Activated CD8-positive, alpha-beta memory T cell treated with anti-CD3 and anti-CD28 coated beads, Interleukin-2, amount 50 U/mL, for 4 hours (primary cell): ENCODE measurements around the gene ZNF518A.

Experiments used
- DNase-seq: peaks from one replicate; pipeline ENCODE4 v3.0.0-alpha.2; 2020

Gene ZNF518A

GRCh38 chr10:96129387-96130325, at the start of gene ZNF518A:
ZNF518A (plus strand) TSS chr10:96130297; CDS start chr10:96156323, 26,026 bp downstream.
- DNase-seq, result peak; percentile 85

DNA sequence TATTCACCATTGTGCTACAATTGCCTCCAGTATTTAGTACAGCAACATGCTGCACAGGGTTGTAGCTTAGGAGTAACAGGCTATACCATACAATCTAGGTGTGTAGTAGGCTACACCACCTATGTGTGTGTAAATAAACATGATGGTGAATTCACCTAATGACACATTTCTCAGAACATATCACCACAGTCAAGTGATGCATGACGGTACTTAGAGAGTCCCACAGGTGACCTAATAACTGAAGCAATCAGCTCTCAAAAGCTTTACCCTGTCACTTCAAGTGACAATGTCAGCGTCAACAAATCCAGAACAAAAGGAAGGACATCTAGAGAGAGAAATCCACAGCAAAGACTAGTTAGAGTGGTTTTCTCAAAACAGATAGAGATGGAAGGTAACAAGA, 47.9 kb upstream of the ZNF518A start:
- no peak for DNase-seq

DNA sequence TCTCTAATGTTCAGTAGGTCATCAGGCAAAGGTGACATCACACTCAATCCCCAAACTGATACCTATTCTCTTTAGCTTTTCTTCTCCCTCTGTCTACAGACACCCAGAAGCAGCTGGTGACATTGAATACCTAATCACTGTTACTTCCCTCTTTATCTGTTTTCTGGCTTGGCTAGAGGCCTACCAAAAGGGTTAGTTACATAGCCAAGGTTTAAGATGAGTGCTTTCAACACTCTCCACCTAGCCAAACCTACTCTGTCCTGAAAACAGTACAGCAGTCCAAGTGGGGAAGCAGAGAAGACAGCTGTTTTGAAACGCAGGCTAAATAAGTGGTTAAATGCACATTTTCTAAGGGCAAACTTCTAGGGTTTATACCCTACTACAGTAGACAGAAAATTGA, 47.3 kb upstream of the ZNF518A start:
- DNase-seq, result no peak

DNA sequence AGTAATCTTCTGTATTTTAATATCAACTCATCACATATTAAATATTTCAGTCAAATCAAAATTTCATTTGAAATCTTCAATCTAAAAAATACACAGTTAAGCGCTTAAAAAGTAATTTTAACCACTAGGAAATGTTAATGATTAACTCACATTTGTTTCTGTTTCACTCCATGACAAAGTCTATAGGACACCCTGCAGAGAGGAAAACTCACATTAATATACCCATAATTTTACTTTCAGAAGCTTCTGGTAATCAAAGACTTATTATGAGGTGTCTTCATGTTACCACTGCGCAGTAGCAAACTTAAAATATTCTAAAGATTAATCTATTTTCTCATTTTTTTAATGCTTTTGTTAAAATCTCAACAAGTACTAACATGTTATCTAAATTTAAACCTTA, 41.0 kb upstream of the ZNF518A start:
- no peak for DNase-seq

DNA sequence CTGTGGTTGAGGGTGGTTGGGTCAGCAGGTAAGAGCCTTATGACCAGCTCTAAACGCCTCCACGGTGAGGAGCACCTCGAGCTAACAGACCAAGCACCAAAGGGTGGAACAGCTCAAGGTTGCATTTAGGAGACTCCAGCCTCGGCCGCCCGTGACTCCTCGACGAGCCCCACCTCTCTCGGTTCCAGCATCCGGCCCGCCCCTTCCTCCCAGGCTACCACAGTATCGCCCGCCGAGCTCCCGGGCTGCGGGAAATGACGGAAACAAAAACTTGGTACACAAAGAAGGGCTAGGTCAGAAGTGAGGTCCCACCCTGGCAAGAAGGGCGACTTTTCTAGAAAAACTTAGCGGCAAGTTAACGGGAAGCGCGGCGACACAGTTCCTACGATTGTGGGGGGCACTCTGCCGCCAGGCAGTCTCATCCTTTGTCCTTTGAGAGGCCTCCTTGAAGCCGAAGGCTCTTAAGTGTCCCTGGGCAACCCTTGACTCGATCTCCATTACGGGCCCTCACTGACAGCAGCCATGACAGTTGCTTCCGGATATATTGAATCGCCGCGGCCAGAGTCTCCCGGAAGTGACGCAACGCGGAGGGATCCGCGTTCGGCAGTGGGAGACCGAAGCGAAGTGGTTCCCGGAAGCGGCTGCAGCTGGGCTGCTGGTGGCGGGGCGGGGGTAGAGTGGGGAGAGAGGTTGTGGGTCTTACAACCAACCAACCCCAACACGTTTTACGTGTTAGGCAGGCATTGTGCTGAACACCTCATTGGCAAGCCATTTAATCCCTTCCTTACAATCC, 40.2 kb upstream of the ZNF518A start:
- DNase-seq, result peak; percentile 92

- DNase-seq, result peak; percentile 17
These were observed 39.7 kb upstream of the ZNF518A start for GRCh38 chr10:96090463-96090800.

- DNase-seq, result no peak
These were observed 36.9 kb upstream of the ZNF518A start for GRCh38 chr10:96092999-96093767.

DNA sequence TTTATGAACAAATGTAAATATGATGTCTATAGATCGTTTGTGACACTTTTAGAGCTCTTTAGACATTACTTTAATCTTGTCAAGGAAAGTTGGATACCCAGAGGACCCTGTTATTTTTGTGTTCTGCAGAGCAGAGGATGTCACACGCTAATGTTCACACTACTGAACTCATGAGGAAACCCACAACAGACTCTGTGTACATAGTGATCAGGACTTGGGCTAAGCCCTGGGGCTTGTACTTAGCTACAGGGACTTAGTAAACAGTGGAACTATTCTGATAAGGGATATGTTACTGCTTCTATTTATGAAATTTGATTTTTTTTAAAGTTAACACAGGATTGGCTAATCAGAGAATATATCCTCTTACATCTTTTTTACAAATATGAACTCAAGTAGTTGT, 36.1 kb upstream of the ZNF518A start:
- no peak for DNase-seq

- no peak for DNase-seq
These were observed 33.1 kb upstream of the ZNF518A start for GRCh38 chr10:96096958-96097357.

DNA sequence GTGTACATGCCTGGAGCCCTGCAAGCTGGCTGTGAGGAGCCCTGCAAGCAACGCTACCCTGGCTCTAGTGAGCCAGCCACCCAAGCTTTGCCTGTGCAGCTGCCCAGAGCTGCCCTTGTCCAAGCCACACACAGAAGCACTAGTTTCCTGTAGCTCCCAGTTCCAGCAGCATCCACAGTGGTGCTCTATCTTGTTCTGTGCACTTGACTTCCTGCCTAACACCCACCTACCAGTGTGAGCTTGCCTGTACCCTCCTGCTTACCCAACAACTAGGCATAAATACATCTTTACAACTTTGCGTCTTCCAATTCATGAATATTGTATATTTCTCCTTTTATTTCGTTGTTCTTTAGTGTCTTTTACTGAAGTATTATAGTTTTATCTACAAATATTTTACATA, 32.2 kb upstream of the ZNF518A start:
- no peak for DNase-seq

DNA sequence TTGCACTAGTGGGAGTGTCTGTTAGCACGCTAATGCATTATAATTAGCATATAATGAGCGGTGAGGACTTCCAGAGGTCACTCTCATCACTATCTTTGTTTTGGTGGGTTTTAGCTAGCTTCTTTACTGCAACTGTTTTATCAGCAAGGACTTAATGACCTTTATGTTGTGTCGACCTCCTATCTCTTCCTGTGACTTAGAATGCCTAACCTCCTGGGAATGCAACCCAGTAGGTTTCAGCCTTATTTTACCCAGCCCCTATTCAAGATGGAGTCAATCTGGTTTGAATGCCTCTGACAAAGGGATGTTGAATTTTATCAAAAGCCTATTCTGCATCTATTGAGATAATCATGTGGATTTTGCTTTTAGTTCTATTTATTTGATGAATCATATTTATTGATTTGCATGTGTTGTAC, 22.5 kb upstream of the ZNF518A start:
- DNase-seq, result no peak

GRCh38 chr10:96112531-96112930, 17.6 kb upstream of the ZNF518A start:
- DNase-seq, result no peak

DNA sequence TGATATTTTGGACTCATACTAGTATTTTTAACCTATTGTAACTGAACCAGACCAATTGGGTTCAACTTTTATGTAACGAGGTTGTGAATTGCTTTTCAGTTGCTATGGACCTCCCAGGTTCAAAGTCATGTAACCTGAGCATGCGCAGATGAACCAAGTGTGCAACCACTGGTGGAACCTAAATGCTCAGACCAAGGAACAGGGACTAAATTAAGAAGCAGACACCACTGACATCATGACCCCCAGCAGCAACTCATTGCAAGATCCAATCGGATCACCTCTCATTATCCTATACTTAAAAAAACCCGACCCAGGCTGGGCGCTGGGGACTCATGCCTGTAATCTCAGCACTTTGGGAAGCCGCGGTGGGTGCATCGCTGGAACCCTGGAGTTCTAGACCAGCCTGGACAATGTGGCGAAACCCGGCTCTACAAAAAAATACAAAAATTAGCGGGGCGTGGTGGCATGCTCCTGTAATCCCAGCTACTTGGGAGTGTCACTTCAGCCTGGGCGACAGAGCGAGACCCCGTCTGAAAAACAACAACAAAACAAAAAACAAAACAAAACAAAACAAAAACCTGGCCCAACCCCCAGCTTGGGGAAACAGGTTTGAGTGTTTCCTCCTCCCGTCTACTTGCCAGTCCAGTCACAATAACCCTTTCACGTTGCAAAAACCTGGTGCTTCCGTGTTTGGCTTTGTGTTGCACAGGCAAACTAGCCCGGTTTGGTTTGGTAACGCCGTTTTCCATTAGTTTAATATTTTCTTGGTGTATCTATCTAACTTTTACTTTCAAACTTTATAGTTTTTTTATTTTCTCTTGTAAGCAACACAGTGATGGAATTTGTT, 11.3 kb upstream of the ZNF518A start:
- no peak for DNase-seq

- no peak for DNase-seq
These were observed 7.3 kb upstream of the ZNF518A start for GRCh38 chr10:96122824-96123223.

GRCh38 chr10:96124230-96125141, 5.6 kb upstream of the ZNF518A start:
- no peak for DNase-seq

DNA sequence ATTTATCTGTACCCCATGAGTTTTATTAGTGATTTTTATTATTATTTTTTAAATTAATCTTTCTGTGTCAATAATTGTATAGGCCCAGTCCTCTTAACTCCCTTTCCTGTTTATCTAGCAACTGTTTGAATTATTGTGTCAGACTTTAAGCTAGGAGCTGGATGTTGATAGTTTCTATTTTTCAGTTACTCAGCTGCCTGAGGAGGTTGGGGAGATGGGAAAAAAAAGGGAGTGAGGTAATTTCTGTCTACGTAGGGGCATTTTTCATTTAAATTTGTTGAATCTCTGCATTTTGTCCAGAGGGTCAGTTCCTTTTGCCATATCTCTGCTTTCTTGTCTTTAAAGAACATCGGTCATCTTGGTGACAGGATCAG, 5.0 kb upstream of the ZNF518A start:
- no peak for DNase-seq

- DNase-seq, result peak; percentile 72
These were observed 364 bp downstream of the ZNF518A start for GRCh38 chr10:96130326-96130995.

DNA sequence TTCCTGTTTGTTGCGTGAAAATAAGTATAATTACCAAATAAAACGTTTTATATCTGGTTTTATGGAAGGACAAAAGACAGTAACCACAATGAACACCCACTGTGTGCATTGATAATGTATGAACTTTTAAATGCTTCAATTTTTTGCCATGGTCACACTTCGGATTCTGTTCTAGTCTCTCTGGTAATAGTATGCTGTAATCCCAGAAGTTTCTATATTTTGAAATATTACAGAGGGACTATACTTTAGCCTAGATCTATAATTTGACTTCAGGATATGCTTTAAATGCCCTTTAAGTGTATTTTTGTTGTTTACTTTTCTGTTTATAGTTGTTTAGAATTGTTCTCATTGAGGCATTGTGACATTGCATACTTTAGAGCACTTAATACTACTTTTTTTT, 1.5 kb downstream of the ZNF518A start:
- DNase-seq, result no peak

- no peak for DNase-seq
These were observed 3.0 kb downstream of the ZNF518A start for GRCh38 chr10:96133135-96133534.

DNA sequence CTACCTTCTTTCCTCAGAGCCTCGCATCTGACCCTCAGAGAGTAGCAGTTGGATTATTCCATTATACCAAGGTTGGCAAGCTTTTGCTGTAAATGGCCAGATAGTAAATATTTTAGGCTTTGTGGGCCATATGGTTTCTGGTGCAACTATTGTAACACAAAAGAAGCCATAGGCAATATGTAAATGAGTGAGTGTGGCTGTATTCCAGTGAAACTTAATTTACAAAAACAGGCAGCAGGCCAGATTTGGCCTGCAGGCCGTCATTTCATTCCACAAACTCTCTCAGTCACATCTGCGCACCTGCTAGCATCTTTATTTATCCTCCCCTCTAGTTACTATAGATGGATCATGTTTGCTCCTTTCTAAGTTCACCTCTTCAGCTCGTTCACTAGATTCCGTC, 6.7 kb downstream of the ZNF518A start:
- no peak for DNase-seq

DNA sequence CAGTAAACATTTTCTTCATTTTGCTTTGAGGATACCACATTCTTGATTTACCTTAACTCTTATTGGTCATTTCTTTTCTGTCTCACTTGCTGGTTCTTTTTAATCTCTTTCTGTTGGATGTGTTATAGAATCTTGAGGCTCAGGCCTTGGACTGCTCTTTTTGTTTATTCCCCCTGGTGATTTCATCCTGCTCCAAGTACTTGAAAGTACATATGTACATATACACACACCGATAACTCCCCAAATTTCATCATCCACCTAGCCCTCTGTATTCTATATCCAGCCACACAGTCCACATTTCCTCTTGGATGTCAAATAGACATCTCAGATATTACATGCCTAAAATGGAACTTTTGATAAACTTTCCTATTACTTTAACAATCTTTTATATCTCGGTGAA, 7.5 kb downstream of the ZNF518A start:
- DNase-seq, result no peak
